Testis (tissue), 2 donors: ENCODE results near the gene DUSP22.

Experiments
- CTCF ChIP-seq, 3 experiments: fragments of 450-650 bp in 2 of 3; fragments of 200-600 bp in 1 of 3; sonication (generic) in 1 of 3; IDR thresholded peaks; one replicate each; pipeline ENCODE4 v1.5.1; 2016 to 2019; ENCODE audit warnings: antibody characterized with exemption in 3 of 3, mild to moderate bottlenecking in 2 of 3, moderate library complexity in 1 of 3
- POLR2A ChIP-seq: fragments of 450-650 bp; IDR thresholded peaks from one replicate; pipeline ENCODE4 v1.6.1; 2017; ENCODE audit warnings: antibody characterized with exemption, mild to moderate bottlenecking, moderate library complexity

- TF ChIP-seq CTCF (IDR thresholded peaks at IDR 0.05) (no peak), POLR2A (no peak)
Observed at GRCh38 chr6:252775-253535, 39.3 kb upstream of the DUSP22 start.
